Suprapubic skin (tissue), 3 donors: ENCODE results near the gene CA11.

Source experiments
- EP300 ChIP-seq: sonication (generic); formaldehyde crosslinking; IDR thresholded peaks from one replicate; pipeline ENCODE4 v1.6.1; 2017; ENCODE audit warnings: antibody characterized with exemption
- TF ChIP-seq, protein P1 (sequence below), 2 donors: fragments of 200-600 bp in 1 of 2; fragments of 450-650 bp in 1 of 2; sonication (generic) in 1 of 2; IDR thresholded peaks; one replicate each; pipeline ENCODE4 v1.5.1; 2016 to 2019; ENCODE audit warnings: antibody characterized with exemption in 2 of 2, mild to moderate bottlenecking in 1 of 2, moderate library complexity in 1 of 2

DNA sequence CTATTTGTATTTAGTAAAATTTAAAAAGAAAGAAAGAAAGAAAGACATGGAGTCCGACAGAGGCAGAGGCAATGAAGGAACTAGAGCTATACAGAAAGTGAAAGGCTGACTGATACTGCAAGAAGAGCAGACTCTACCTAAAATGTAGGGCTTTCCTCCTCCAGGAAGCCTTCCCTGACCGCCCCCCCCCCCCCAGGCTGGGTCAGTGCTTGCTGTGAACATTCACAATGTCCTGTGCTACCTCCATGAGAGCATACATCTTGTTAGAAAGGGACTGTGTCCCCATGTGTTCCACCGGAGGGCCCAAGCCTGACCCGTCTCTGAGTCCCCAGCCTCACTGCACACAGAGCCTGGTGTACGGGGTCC, 5.7 kb upstream of the CA11 start:
- TF ChIP-seq, protein P1, sequence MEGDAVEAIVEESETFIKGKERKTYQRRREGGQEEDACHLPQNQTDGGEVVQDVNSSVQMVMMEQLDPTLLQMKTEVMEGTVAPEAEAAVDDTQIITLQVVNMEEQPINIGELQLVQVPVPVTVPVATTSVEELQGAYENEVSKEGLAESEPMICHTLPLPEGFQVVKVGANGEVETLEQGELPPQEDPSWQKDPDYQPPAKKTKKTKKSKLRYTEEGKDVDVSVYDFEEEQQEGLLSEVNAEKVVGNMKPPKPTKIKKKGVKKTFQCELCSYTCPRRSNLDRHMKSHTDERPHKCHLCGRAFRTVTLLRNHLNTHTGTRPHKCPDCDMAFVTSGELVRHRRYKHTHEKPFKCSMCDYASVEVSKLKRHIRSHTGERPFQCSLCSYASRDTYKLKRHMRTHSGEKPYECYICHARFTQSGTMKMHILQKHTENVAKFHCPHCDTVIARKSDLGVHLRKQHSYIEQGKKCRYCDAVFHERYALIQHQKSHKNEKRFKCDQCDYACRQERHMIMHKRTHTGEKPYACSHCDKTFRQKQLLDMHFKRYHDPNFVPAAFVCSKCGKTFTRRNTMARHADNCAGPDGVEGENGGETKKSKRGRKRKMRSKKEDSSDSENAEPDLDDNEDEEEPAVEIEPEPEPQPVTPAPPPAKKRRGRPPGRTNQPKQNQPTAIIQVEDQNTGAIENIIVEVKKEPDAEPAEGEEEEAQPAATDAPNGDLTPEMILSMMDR (IDR thresholded peaks at IDR 0.05): no peak
- no peak for TF ChIP-seq EP300
